GM10266 (cell line): ENCODE data around the gene PLCL1.

ENCODE experiments used
- DNase-seq: peaks from one replicate; pipeline ENCODE4 v3.0.0; 2012; ENCODE audit errors: extremely low spot score
- TF ChIP-seq, protein P1 (sequence below): IDR thresholded peaks from 2 replicates; pipeline ENCODE4 v1.5.1; 2012; ENCODE audit warnings: mild to moderate bottlenecking, low read depth; ENCODE audit not compliant: control insufficient read depth, insufficient read depth; ENCODE audit errors: missing control alignments

PLCL1 gene

DNA sequence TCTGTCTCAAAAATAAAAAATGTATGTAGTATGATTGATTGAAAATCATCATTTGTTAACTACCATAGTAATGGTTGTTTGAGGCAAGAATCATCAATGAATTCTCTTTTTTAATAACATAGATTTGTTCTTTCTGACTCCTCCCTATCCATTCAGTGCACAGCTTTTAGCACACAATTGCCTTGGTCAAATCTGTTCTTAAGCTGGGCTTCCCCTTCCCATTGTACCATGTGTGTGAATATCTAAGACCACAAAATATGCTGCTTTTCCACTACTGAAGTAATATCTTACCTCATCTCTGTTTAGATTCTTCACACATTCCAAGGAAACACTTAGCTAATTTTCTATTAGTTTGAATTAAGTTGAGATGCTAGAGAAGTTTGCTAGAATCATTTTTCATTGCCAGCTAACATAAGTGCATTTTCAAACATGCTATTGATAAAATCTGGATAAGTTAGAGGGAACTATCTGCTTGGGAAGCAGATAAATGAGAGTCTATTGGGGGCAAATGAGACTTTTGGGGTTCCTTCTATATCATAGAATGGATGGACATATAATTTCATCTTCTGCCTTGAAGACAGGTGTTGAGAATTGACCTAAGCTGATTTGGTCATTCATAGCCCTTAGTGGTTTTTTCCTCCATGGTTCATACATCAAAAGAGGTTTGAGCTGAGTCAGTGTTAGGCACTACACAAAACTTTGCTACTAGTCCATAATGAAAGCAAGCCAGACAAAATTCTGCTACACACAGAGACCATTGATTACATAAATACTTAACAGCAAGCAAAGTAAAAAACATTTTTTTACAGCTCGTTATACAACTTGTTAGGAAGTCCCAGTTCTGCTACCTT lies 231.9 kb downstream of the PLCL1 start:
- DNase-seq, result peak; percentile 32
- TF ChIP-seq, protein P1, sequence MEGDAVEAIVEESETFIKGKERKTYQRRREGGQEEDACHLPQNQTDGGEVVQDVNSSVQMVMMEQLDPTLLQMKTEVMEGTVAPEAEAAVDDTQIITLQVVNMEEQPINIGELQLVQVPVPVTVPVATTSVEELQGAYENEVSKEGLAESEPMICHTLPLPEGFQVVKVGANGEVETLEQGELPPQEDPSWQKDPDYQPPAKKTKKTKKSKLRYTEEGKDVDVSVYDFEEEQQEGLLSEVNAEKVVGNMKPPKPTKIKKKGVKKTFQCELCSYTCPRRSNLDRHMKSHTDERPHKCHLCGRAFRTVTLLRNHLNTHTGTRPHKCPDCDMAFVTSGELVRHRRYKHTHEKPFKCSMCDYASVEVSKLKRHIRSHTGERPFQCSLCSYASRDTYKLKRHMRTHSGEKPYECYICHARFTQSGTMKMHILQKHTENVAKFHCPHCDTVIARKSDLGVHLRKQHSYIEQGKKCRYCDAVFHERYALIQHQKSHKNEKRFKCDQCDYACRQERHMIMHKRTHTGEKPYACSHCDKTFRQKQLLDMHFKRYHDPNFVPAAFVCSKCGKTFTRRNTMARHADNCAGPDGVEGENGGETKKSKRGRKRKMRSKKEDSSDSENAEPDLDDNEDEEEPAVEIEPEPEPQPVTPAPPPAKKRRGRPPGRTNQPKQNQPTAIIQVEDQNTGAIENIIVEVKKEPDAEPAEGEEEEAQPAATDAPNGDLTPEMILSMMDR, result no peak

DNA sequence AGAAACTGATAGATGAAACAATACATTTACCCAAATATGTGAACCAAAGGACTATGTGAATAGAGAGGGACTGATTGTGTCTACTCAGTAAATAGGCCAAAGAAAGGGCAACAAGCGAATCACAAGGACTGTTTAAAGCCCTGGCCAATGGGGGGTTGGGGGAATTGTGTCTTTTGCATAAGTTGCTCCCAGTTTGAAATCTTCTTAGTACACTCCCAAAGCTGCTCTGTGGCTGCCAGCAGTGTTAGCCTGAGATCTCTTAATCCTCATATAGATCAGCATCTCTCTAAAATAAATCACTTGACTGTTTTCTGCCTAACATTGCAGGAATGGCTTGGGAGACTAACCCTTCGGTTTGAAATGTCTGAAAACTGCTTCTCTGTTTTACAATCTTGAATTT lies 236.4 kb downstream of the PLCL1 start:
- TF ChIP-seq, protein P1, result no peak
- DNase-seq, result no peak

DNA sequence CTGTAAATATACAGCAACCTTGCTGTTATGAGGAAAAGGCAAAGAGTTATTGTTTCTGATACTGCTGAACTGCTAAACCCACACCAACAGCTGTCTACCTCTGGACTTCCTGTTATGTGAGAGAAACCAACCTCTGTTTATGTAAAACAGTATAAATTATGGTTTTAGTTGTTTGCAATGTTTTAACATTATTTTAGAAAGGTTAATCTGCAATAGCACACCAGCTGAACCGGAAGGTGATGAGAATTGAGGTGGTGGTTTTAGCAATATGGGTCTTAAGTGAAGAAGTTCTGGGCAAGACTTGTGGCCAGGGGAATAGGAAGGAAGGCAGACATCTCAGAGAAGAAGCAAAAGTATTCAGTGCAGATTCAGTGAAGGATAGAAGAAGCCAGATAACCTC lies 237.8 kb downstream of the PLCL1 start:
- no peak for DNase-seq
- TF ChIP-seq, protein P1, result no peak

DNA sequence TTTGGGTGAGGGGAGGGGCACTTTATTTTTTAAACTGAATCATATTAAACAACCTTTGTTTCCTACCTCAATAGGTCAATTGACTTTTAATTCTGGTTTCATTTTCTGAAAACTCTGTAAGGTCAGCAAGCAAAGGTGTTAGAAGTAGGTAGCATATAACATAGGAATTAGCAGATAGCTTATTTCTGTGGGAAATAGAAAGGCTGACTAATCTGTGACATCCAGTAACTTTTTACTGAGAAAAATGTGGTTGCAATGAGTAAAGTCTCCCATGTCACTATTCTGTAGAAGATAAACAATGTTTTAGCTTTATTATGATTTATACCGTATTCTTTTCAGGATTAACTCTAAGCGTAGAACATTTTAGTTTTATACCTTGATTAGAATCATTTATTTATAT lies 240.4 kb downstream of the PLCL1 start:
- TF ChIP-seq, protein P1, result no peak

DNA sequence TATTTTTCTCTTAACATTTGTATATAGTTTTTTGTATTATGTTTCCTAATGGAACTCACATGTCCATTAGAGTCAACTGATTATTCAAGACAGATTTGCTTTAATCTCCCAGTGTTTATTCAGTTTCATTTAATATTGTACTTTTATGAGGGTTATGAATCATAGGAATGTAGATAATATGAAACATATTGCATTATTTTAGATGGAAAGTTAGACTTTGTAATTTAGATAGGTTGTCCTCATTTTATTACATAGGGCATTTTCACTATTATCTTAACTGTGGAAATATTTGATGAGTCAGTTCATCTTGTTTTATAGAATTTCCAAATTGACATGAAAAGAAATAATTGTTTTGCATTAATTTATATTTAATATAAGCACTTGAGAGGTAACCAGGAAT lies 240.8 kb downstream of the PLCL1 start:
- DNase-seq, result no peak
- TF ChIP-seq, protein P1, result no peak

More for the DNA sequence above, 240.4 kb downstream of the PLCL1 start:
- DNase-seq, result no peak

DNA sequence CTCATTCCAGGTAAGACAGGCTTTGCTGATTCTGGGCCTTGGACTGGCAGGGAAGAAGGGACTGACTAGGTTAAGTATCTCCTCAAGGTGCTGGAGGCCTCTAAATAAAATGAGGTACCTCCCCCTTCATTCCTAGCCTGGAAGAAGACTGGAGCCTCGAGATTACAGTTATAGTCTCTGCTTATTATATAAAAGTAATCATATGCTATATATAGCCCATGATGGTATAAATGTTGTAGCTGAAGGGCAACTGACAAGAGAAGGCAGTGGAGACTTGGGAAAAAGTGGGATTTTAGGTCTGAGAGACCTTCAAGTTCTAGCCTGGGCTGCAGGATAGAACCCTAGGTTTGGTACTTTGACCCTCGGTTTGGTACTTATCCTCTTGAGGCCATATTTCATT lies 248.3 kb downstream of the PLCL1 start:
- TF ChIP-seq, protein P1, result no peak

DNA sequence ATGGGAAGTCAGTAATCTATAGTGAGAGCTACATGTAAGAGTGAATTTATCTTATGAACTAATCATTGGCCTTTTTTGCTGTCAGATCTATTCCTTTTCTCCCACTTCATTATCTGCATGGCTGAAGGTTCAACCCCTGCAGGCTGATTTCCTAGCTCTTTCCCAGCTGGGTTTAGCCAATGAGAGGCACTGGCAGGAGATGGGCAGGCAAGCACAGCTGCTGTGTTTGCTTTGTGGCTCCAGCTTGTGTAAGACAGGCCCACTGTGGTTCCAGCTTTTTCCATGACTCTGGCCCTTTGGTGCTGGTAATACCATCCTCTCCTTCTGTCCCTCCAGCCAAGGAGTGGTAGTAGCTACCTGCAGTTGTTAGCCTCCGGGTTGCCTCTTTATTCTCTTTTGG lies 248.8 kb downstream of the PLCL1 start:
- TF ChIP-seq, protein P1, result no peak
- DNase-seq, result no peak

More for the DNA sequence above, 248.3 kb downstream of the PLCL1 start:
- DNase-seq, result no peak
